Upper lobe of left lung (tissue), 6 donors: ENCODE results near the gene CYS1. TPM values are rescaled to one million over a fixed set of nuclear protein-coding genes. Genes with fewer than 3 reads are reported as not detected.
A peak's percentile ranks its signal among the peaks of the same experiment; 100 is the strongest.
"Not testable (repeated sequence)": the region's sequence is repeated elsewhere in the genome, so short reads cannot be mapped to it uniquely, and the experiment has no call there.

Experiments
- ATAC-seq, 2 donors: fragments of 200-7000 bp; cut with Tn5 transposase; one replicate each; pipeline ENCODE4 v1.9.1; 2022; ENCODE audit warnings: mild to moderate bottlenecking in 2 of 2, moderate library complexity in 2 of 2; ENCODE audit not compliant: low FRiP score in 2 of 2
- DNase-seq, 2 donors: peaks; one replicate each; pipeline ENCODE4 v3.0.0-alpha.2; 2019 to 2020
- H3K27ac ChIP-seq, 4 donors: fragments of 200-600 bp; sonication (generic); one replicate each; pipeline ENCODE4 v1.5.1; 2016 to 2019
- H3K27me3 ChIP-seq, 4 donors: fragments of 200-600 bp; sonication (generic); one replicate each; pipeline ENCODE4 v1.5.1; 2017 to 2019
- H3K36me3 ChIP-seq, 4 donors: fragments of 200-600 bp; sonication (generic); one replicate each; pipeline ENCODE4 v1.5.1; 2016 to 2019
- H3K4me1 ChIP-seq, 4 donors: fragments of 200-600 bp; sonication (generic); one replicate each; pipeline ENCODE4 v1.5.1; 2018 to 2019
- H3K4me3 ChIP-seq, 4 donors: fragments of 200-600 bp; sonication (generic); one replicate each; pipeline ENCODE4 v1.5.1; 2017 to 2019; ENCODE audit warnings: mild to moderate bottlenecking in 2 of 4, moderate library complexity in 1 of 4
- H3K9me3 ChIP-seq, 4 donors: fragments of 200-600 bp; sonication (generic); one replicate each; pipeline ENCODE4 v1.5.1; 2018 to 2019
- CTCF ChIP-seq, 6 experiments: fragments of 450-650 bp in 4 of 6; fragments of 200-600 bp in 2 of 6; sonication (generic) in 2 of 6; IDR thresholded peaks; one replicate each; pipeline ENCODE4 v1.5.1; 2016 to 2019; ENCODE audit warnings: antibody characterized with exemption in 6 of 6
- EP300 ChIP-seq, 4 donors: sonication (generic); formaldehyde crosslinking; IDR thresholded peaks; one replicate each; pipeline ENCODE4 v1.5.1; 2017; ENCODE audit warnings: antibody characterized with exemption in 4 of 4, control low read depth in 2 of 4
- POLR2A ChIP-seq, 4 donors: fragments of 450-650 bp; IDR thresholded peaks; one replicate each; pipeline ENCODE4 v1.5.1; 2016 to 2017; ENCODE audit warnings: antibody characterized with exemption in 4 of 4, mild to moderate bottlenecking in 2 of 4
- POLR2AphosphoS5 ChIP-seq, 2 donors: sonication (generic); formaldehyde crosslinking; IDR thresholded peaks; one replicate each; pipeline ENCODE4 v1.5.1; 2017; ENCODE audit warnings: antibody characterized with exemption in 2 of 2
- WGBS, 2 donors: methylation state at CpG; one replicate each; pipeline ENCODE4 v1.1.5; 2017 to 2018; 5-methylcytosine and 5-hydroxymethylcytosine counted together
- total RNA-seq, 6 donors: library from RNA; depleted of rRNA in 4 of 6; stranded (reverse); fragments of >200 nt in 4 of 6; gene quantifications; one replicate each; pipeline versions ENCODE4 v1.1.0 to v1.2.1, GENCODE V29; 2016 to 2021
- donor health status: DM: no; HTN: no; CAD: no; lungs with moderate emphysema.
- donor health status: DM: no; HTN: yes; CAD: no; lungs with severe emphysema.

The CYS1 gene
- total RNA-seq, 6 donors from 2014 or later = 1.0 to 8.2 (median 5.6) TPM

- Histone ChIP-seq H3K4me1 (peaks cover 31 to 55% (median 36%) of the 10 kb centered on the region in 4 donors), H3K36me3 (no peaks in the 10 kb centered on the region), H3K27me3 (peaks cover 0 to 7% (median 3%) of the 10 kb centered on the region in 4 donors), H3K4me3 (peak overlapping the region; percentile 48 to 72 (median 70)), H3K9me3 (no peaks in the 10 kb centered on the region), H3K27ac (peak overlapping the region; percentile 71 to 84 (median 74))
- 1 to 2% methylated on average over 27 to 56 of the region's 60 CpGs for WGBS, 2 donors
- TF ChIP-seq CTCF (IDR thresholded peaks at IDR 0.05) = peak in 2 of 6 experiments; percentile 22 to 38
- peak in 2 of 4 donors; percentile 35 to 39 for TF ChIP-seq POLR2A (IDR thresholded peaks at IDR 0.05)
- TF ChIP-seq POLR2AphosphoS5 (IDR thresholded peaks at IDR 0.05) = peak; percentile 46 to 55
- TF ChIP-seq EP300 (IDR thresholded peaks at IDR 0.05) = no peak
- peak; percentile 94 to 95 for ATAC-seq
- peak; percentile 98 for DNase-seq
These were observed 40.1 kb upstream of the CYS1 start for GRCh38 chr2:10120158-10120876.

GRCh38 chr2:10119601-10120157 lies 39.5 kb upstream of the CYS1 start:
- Histone ChIP-seq H3K4me3 (peak overlapping the region in 3 of 4 donors; percentile 68 to 72 (median 72)), H3K4me1 (peaks cover 31 to 49% (median 36%) of the 10 kb centered on the region in 4 donors), H3K36me3 (no peaks in the 10 kb centered on the region), H3K9me3 (no peaks in the 10 kb centered on the region), H3K27me3 (peaks cover 0 to 7% (median 3%) of the 10 kb centered on the region in 4 donors), H3K27ac (peak overlapping the region; percentile 71 to 84 (median 74))
- TF ChIP-seq EP300 (IDR thresholded peaks at IDR 0.05) = no peak
- TF ChIP-seq POLR2A (IDR thresholded peaks at IDR 0.05) = no peak
- TF ChIP-seq POLR2AphosphoS5 (IDR thresholded peaks at IDR 0.05) = no peak
- TF ChIP-seq CTCF (IDR thresholded peaks at IDR 0.05) = no peak
- ATAC-seq (no peak), DNase-seq (no peak)
- 73 to 78% methylated on average over 14 of the region's 14 CpGs for WGBS, 2 donors

- TF ChIP-seq EP300 (IDR thresholded peaks at IDR 0.05) = no peak
- TF ChIP-seq CTCF (IDR thresholded peaks at IDR 0.05) = no peak
- no peak for TF ChIP-seq POLR2A (IDR thresholded peaks at IDR 0.05)
- no peak for TF ChIP-seq POLR2AphosphoS5 (IDR thresholded peaks at IDR 0.05)
- Histone ChIP-seq H3K36me3 (no peaks in the 10 kb centered on the region), H3K9me3 (no peaks in the 10 kb centered on the region), H3K27me3 (peaks cover 0 to 7% (median 3%) of the 10 kb centered on the region in 4 donors), H3K4me3 (no peak overlapping the region), H3K4me1 (peaks cover 27 to 42% (median 32%) of the 10 kb centered on the region in 4 donors), H3K27ac (no peak overlapping the region)
- ATAC-seq = no peak
- no peak for DNase-seq
- WGBS, 2 donors = 97% methylated on average over 3 of the region's 3 CpGs
These were observed 38.8 kb upstream of the CYS1 start for GRCh38 chr2:10119027-10119325.

- ATAC-seq = no peak
- Histone ChIP-seq H3K27ac (no peak overlapping the region), H3K9me3 (no peaks in the 10 kb centered on the region), H3K27me3 (no peaks in the 10 kb centered on the region), H3K4me3 (no peak overlapping the region), H3K4me1 (no peaks in the 10 kb centered on the region), H3K36me3 (no peaks in the 10 kb centered on the region)
- TF ChIP-seq POLR2A (IDR thresholded peaks at IDR 0.05) (no peak), EP300 (IDR thresholded peaks at IDR 0.05) (no peak), POLR2AphosphoS5 (IDR thresholded peaks at IDR 0.05) (no peak), CTCF (IDR thresholded peaks at IDR 0.05) (no peak)
- DNase-seq = no peak
These were observed 29.1 kb upstream of the CYS1 start for GRCh38 chr2:10109311-10109710.

- H3K27ac ChIP-seq, H3K27me3 ChIP-seq, H3K4me3 ChIP-seq, H3K36me3 ChIP-seq, DNase-seq, ATAC-seq, H3K4me1 ChIP-seq, H3K9me3 ChIP-seq: not testable (repeated sequence)
These were observed 24.7 kb upstream of the CYS1 start for GRCh38 chr2:10104906-10105305.
